B cell (primary cell): Measurements from ENCODE around the gene LCMT2. TPM values are rescaled to one million over a fixed set of nuclear protein-coding genes. Genes with fewer than 3 reads are reported as not detected.

Source experiments
- ATAC-seq: fragments of 200-7000 bp; cut with Tn5 transposase; one replicate; pipeline ENCODE4 v1.10.0; 2021; ENCODE audit warnings: low read depth, mild to moderate bottlenecking, moderate number of reproducible peaks, moderate library complexity
- CTCF ChIA-PET: fragments of 350-600 bp; sonication (Branson Sonifier 250); formaldehyde crosslinking; loops from one replicate; lab custom pipeline; 2021; ENCODE audit warnings: antibody characterized with exemption, inconsistent platforms; lab: Charles Lee
- POLR2A ChIA-PET: fragments of 350-600 bp; sonication (Branson Sonifier 250); formaldehyde crosslinking; loops from one replicate; lab custom pipeline; 2021; ENCODE audit warnings: antibody characterized with exemption; lab: Charles Lee
- DNase-seq: peaks from one replicate; pipeline ENCODE4 v3.0.0; 2013
- H2AFZ ChIP-seq: 2 replicates; pipeline ENCODE4 v1.6.1; 2012; ENCODE audit warnings: mild to moderate bottlenecking, low read depth, low read length; ENCODE audit not compliant: insufficient read depth, poor library complexity, severe bottlenecking
- H3K27ac ChIP-seq, 2 donors: 1 replicate in 1 of 2; 2 replicates in 1 of 2; pipeline ENCODE4 v1.5.1; 2012 to 2013; ENCODE audit warnings: low read length in 2 of 2, mild to moderate bottlenecking in 2 of 2, moderate library complexity in 1 of 2
- H3K27me3 ChIP-seq, 4 experiments: fragments of 200-600 bp in 1 of 4; sonication (generic) in 1 of 4; replicated peaks in 1 of 4; 1 replicate in 2 of 4; 2 replicates in 2 of 4; pipeline versions ENCODE4 v1.6.1 to v1.7.0; 2013 to 2016; ENCODE audit warnings: low read length in 3 of 4, mild to moderate bottlenecking in 2 of 4, mixed read lengths in 1 of 4, moderate library complexity in 1 of 4; ENCODE audit not compliant: insufficient read depth in 4 of 4, control insufficient read depth in 3 of 4; ENCODE audit errors: control extremely low read depth in 1 of 4
- H3K36me3 ChIP-seq, 2 experiments: replicated peaks in 1 of 2; 1 replicate in 1 of 2; 2 replicates in 1 of 2; pipeline versions ENCODE4 v1.6.1 to v1.7.1; 2013; ENCODE audit warnings: low read length in 1 of 2; ENCODE audit not compliant: insufficient read depth in 2 of 2, control insufficient read depth in 1 of 2; ENCODE audit errors: control extremely low read depth in 1 of 2, extremely low read depth in 1 of 2
- H3K4me1 ChIP-seq, 2 donors: fragments of 200-600 bp in 1 of 2; sonication (generic) in 1 of 2; 1 replicate in 1 of 2; 2 replicates in 1 of 2; pipeline versions ENCODE4 v1.5.1 to v1.6.1; 2013 to 2017; ENCODE audit warnings: low read length in 2 of 2; ENCODE audit not compliant: control insufficient read depth in 2 of 2, insufficient read depth in 2 of 2
- H3K4me2 ChIP-seq: replicated peaks from 2 replicates; pipeline ENCODE3; 2012; ENCODE audit warnings: mild to moderate bottlenecking, low read depth, low read length; ENCODE audit not compliant: poor library complexity, severe bottlenecking
- H3K4me3 ChIP-seq, 5 experiments: fragments of 200-600 bp in 1 of 5; sonication (generic) in 1 of 5; 1 replicate in 3 of 5; 2 replicates in 2 of 5; pipeline versions ENCODE4 v1.5.1 to v1.7.0; 2011 to 2016; ENCODE audit warnings: low read length in 4 of 5, mild to moderate bottlenecking in 4 of 5, low read depth in 2 of 5, control low read depth in 1 of 5, moderate library complexity in 1 of 5; ENCODE audit not compliant: insufficient read depth in 1 of 5; ENCODE audit errors: control extremely low read depth in 1 of 5, extremely low read depth in 1 of 5
- H3K79me2 ChIP-seq: fragments of 200-600 bp; sonication (generic); one replicate; pipeline ENCODE4 v1.6.0; 2016; ENCODE audit warnings: low read length; ENCODE audit not compliant: control insufficient read depth, insufficient read depth
- H3K9ac ChIP-seq: fragments of 200-600 bp; sonication (generic); 2 replicates; pipeline ENCODE4 v1.6.1; 2017; ENCODE audit warnings: mild to moderate bottlenecking, low read length, moderate library complexity
- H3K9me3 ChIP-seq, 3 donors: one replicate each; pipeline versions ENCODE4 v1.6.1 to v1.7.1; 2013; ENCODE audit warnings: low read length in 2 of 3; ENCODE audit not compliant: control insufficient read depth in 2 of 3, insufficient read depth in 1 of 3; ENCODE audit errors: control extremely low read depth in 1 of 3
- H4K20me1 ChIP-seq: 2 replicates; pipeline ENCODE4 v1.6.0; 2012; ENCODE audit warnings: mild to moderate bottlenecking, low read length; ENCODE audit not compliant: insufficient read depth, control insufficient read depth, poor library complexity, severe bottlenecking
- H3K27ac Mint-ChIP-seq: one replicate; pipeline ENCODE4 v1.8.0; 2021; ENCODE audit warnings: mixed read lengths
- H3K27me3 Mint-ChIP-seq: one replicate; pipeline ENCODE4 v1.8.0; 2021; ENCODE audit warnings: mixed read lengths
- H3K4me1 Mint-ChIP-seq: one replicate; pipeline ENCODE4 v1.8.0; 2021; ENCODE audit warnings: mixed read lengths
- H3K4me3 Mint-ChIP-seq: one replicate; pipeline ENCODE4 v1.8.0; 2021; ENCODE audit warnings: mixed read lengths
- H3K9me3 Mint-ChIP-seq: one replicate; pipeline ENCODE4 v1.8.0; 2022; ENCODE audit warnings: mixed read lengths; ENCODE audit not compliant: insufficient read depth
- CTCF ChIP-seq: fragments of 200-600 bp; IDR thresholded peaks from one replicate; pipeline ENCODE4 v1.8.0; 2022; ENCODE audit warnings: antibody characterized with exemption, mild to moderate bottlenecking
- EZH2 ChIP-seq: IDR thresholded peaks from 2 replicates; pipeline ENCODE4 v1.6.1; 2012; ENCODE audit warnings: borderline replicate concordance, low read depth, mild to moderate bottlenecking, moderate library complexity, low read length; ENCODE audit not compliant: insufficient read depth, poor library complexity, severe bottlenecking
- WGBS: methylation state at CpG from one replicate; pipeline ENCODE4 v1.1.5; 2013; ENCODE audit warnings: missing lambda C conversion rate; ENCODE audit not compliant: insufficient coverage; 5-methylcytosine and 5-hydroxymethylcytosine counted together
- intact Hi-C: fragments of 100-400 bp; cut with micrococcal nuclease; formaldehyde crosslinking; loops from one replicate; pipeline ENCODE4 v1.10.0; 2022
- polyA plus RNA-seq: library from polyadenylated mRNA; depleted of rRNA; stranded (reverse); fragments of >200 nt; gene quantifications from 2 replicates; pipeline ENCODE4 v1.2.3, GENCODE V29; 2012
- total RNA-seq, 2 donors: library from RNA; stranded (reverse); fragments of 120-200 nt in 1 of 2; gene quantifications; 1 replicate in 1 of 2; 2 replicates in 1 of 2; pipeline versions ENCODE4 v1.2.3 to v1.2.4, GENCODE V29; 2013 to 2022

LCMT2 gene
- total and polyA plus RNA-seq, 2 donors (not counting 1 experiment from before 2014, with no cell fraction given) = 7.5 to 12.8 TPM

- Histone ChIP-seq H3K36me3 (no peaks in the 10 kb centered on the region), H3K4me1 (peaks cover 0 to under 1% of the 10 kb centered on the region in 2 donors), H3K9ac (no peak overlapping the region), H3K4me2 (no peak overlapping the region), H3K27me3 (no peaks in the 10 kb centered on the region), H3K79me2 (no peaks in the 10 kb centered on the region), H2AFZ (no peak overlapping the region), H3K9me3 (no peaks in the 10 kb centered on the region), H3K27ac (no peak overlapping the region), H3K4me3 (no peak overlapping the region), H4K20me1 (no peaks in the 10 kb centered on the region)
- H3K9me3 Mint-ChIP-seq = no peaks in the 10 kb centered on the region
- H3K27ac Mint-ChIP-seq = no peak overlapping the region
- H3K4me1 Mint-ChIP-seq = peaks cover 8% of the 10 kb centered on the region
- no peak for DNase-seq
- no peak overlapping the region for H3K4me3 Mint-ChIP-seq
- CTCF ChIA-PET = interaction anchor here (10.8 kb wide), 1 partner anchor 55 kb away, joined by 549 read pairs; the partner anchor contains the start of gene EPB42
- intact Hi-C loops = no loop called here
- POLR2A ChIA-PET = no interaction called here
- ATAC-seq = no peak
- 93% methylated on average over 4 of the region's 11 CpGs for WGBS
- no peaks in the 10 kb centered on the region for H3K27me3 Mint-ChIP-seq
- no peak for TF ChIP-seq EZH2
- no peak for TF ChIP-seq CTCF
Measured at GRCh38 chr15:43278869-43279268, 51.5 kb downstream of the LCMT2 start.

DNA sequence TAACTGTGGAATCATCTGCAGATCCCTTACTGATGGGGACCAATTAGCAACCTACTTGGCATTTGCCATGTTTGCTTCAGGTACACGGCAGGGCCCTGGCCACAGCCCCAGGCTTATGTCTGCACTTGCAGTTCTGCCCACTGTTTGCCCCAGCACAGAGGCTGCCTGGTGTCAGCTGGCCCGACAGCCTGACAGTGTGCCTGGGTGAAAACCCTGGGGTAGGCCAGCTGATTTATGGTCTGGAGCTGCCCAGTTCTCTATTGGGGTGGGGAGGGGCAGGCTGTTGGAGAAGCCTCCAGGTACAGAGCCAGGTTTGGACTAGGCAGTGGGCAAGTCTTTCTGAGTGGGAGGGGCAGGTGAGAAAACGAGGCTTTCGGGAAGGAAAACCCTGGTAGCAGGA is 52.5 kb downstream of the LCMT2 start:
- Histone ChIP-seq H3K27me3 (no peaks in the 10 kb centered on the region), H3K4me1 (peaks cover 0 to 6% of the 10 kb centered on the region in 2 donors), H3K9ac (no peak overlapping the region), H3K36me3 (no peaks in the 10 kb centered on the region), H2AFZ (no peak overlapping the region), H3K4me2 (no peak overlapping the region), H3K79me2 (no peaks in the 10 kb centered on the region), H3K4me3 (no peak overlapping the region), H3K9me3 (no peaks in the 10 kb centered on the region), H4K20me1 (no peaks in the 10 kb centered on the region), H3K27ac (no peak overlapping the region)
- no peak for ATAC-seq
- peaks cover 10% of the 10 kb centered on the region for H3K4me1 Mint-ChIP-seq
- 86% methylated on average over 2 of the region's 4 CpGs for WGBS
- no peak overlapping the region for H3K27ac Mint-ChIP-seq
- no peaks in the 10 kb centered on the region for H3K27me3 Mint-ChIP-seq
- ChIA-PET CTCF (interaction anchor here (1.8 kb wide), 1 partner anchor 53 kb away, joined by 4 read pairs; no protein-coding TSS in a partner anchor), POLR2A (no interaction called here)
- intact Hi-C loops = no loop called here
- TF ChIP-seq CTCF = no peak
- no peak for TF ChIP-seq EZH2
- no peak overlapping the region for H3K4me3 Mint-ChIP-seq
- no peaks in the 10 kb centered on the region for H3K9me3 Mint-ChIP-seq
- no peak for DNase-seq
